GM18861 (cell line): ENCODE results near the gene CNTNAP2.

Experiments
- ATAC-seq: cut with Tn5 transposase; IDR thresholded peaks from one replicate; pipeline ENCODE4 v1.9.1; 2021; ENCODE audit not compliant: unreplicated experiment

CNTNAP2 gene

DNA sequence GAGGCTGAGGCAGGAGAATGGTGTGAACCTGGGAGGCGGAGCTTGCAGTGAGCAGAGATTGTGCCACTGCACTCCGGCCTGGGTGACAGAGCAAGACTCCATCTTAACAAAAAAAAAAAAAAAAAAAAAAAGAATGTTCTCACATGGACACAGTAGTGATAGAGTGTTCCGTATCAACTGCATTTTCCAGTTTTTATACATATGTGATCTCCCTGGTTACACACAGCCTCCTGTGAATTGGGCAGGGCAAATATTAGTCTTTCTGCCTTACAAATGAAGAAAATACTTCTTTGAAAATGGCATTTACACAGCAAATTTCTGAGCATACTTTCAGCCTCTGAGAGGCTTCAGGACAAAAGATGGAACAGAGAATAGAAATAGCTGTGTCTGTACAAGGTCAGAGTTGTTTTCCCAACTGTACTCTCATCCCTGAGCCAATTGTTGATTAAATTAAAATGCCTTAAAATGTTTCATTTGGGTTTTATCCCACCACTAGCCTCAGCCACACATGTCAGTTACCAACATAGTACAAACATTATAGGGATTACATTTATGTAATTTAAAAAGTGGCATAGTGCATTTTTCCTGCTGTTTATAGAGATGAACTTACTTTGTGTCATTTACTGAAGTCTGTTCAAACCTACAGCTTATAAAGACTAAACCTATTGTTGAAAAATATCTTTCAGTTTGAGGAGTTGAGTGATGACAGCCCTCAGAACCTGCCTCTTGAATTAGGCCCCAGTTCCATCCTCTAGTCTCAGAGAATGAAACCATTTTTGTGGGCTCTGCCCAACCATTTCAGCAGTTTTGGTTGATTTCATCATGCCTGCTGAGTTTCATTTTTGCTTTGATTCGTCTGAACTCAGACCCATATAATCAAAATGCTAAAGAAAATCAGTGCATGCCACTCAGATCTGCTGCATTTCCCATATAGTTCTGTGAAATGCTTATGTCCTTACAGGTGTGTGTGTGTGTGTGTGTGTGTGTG is 1864.5 kb downstream of the CNTNAP2 start:
- peak; percentile 73 for ATAC-seq

DNA sequence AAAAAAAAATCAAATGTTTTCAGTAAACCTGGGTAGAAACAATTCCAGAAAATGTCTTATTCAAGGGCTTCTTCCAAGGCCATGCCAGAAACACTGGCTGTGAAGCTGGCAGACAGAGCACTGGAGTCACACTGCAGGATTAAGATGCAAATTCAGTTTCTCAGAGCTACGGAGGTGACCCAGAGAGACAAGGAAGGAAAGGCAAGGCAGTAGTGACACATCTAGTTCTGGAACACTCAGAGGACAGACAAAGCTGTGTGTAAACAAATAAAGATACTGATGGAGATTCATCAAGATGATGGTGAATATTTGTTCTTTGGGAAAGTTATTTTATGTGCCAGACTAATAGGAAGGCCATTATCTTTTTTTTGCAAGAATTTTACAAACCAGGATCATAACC is 1865.7 kb downstream of the CNTNAP2 start:
- ATAC-seq: no peak

DNA sequence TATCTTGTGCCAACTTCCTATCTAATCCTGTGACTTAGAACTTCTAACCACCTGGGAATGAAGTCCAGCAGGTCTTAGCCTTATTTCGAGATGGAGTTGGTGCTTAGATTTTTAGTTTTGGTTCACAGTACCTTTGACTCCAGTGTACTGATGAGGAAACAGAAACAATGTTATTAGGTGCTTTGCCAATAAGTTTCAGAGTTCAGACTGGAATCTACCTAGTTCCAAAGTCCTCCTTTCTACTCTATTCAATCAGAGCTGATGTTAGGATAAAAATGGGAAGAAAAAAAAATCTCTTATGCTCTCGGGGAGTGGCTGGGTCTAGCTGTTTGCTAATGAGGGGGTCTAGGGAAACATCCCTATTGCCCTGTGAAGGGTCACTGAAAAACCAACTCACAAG is 1867.7 kb downstream of the CNTNAP2 start:
- ATAC-seq: no peak

DNA sequence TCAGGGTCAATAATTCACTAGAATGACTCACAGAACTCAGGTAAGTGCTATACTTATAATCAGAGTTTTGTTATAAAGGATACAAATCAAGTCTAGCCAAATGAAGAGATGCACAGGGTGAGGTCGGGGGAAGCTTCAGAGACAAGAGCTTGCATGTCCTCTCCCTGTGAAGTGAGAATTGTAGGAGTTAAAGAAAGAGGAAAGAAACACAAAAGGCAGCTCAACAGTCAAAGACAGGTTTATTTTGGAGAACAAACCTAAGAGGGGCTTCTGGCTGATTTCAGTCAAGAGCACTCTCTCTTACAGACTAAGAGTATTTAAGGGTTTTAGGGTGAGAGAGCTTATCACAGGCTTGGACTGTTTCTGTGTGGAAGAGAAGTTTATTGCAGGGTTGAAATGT is 1873.5 kb downstream of the CNTNAP2 start:
- ATAC-seq: no peak

DNA sequence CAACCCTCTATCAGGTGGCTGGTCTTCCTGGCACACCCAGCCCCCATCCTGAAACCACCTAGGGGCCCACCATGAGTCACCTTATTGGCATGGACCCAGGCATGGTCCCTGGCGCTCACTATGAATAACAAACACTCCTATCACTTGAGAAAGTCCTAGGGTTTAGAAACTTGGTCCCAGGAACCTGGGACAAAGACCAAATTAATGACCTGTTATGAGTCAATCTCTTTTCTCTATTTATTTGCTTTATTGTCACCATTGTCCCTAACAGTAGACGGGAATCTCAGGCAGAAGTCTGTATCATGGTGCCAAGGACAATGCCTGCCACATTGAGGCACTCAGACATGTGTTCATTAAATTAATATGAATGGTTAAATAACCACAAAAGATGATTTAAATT is 1874.3 kb downstream of the CNTNAP2 start:
- no peak for ATAC-seq

DNA sequence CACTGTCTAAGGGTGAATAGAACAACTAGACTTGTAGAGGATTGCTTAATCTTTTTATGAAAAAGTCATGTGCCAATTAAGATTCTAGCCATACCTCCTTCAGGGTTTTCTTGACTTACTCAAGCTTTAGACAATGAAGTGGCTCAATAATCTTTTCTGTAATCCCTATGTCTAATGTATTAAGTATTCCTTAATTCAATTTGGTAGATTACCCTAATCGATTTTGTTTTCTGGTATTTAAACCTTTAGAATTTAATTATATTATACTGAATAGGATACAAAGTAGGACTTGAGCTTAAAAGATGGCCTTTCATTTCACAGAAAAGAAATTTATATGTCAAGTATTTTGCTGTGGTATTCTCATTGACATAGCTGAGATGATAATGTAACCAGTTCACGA is 1876.1 kb downstream of the CNTNAP2 start:
- ATAC-seq: no peak

DNA sequence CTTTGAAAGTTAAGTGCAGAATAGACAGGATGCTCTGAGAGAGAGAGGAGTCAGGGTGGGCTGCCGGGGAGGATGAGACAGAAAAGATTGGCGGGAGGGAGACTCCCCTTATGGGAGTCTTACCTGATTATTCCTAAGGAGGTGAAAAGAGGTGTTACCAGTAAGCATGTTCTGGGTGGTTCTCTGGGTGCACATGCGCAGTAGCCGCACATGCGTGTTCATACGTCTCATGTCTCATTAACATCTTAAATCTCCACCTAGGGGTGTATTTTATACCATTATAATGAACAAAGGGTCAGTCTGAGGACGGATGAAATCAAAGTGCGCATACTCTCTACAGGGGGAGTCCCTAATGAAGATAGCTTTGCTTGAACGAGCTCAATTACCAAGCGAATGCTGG is 1881.0 kb downstream of the CNTNAP2 start:
- no peak for ATAC-seq

DNA sequence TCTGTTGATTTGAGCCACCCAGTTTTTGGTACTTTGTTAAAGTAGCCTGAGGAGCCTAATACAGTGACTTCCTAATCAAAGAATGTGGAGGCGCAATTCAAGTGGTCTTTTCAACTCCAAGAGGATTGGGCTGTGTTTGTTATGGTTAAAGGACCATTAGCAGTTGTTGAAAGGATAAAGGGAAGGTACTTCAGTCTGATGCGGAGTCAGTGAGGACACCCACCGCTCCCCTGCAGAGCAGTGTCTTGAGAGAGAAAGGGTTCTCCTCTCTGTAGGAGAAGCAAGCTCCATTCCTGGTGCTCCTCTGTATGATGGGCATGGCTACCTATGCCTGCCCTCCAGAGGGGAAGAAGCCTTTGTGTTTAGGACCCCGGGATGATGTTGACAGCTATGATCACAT is 1883.4 kb downstream of the CNTNAP2 start:
- ATAC-seq: no peak

DNA sequence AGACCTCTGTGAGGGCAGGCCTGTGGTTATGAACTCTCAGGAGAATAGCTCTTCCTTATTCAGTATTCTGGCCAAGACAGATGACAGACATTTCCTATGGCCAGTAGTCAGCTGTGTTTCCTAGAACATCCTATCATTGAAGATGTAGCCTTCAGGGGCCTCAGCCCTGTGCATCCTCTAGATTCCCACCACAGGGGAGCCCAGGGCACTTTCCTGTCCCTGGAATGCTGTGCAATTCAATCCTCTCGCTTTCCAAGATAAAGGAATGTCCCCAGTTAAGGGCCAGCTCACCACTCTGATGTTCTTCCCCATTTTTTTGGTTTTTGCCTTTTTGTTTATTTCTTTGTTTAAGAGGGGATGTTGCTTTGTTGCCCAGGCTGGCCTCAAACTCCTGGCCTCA is 1895.2 kb downstream of the CNTNAP2 start:
- ATAC-seq: no peak

DNA sequence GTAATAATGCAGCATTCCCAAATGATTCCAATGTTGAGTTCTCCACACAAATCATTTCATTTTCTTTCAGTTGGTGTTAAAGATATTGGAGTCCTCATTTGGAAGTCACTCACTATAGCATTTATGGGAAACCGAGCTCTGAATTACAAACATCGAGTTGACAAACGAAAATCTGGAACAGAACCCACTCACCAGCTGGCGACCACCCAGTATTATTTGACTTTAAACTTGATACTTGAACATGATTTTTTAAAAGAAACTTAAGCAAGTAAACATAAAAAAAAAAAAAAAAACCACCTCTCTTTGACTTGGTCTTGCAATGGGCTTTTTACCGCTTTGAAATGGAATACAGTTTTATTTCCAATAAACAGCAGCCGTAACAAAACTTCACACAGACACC is 1897.4 kb downstream of the CNTNAP2 start:
- no peak for ATAC-seq

DNA sequence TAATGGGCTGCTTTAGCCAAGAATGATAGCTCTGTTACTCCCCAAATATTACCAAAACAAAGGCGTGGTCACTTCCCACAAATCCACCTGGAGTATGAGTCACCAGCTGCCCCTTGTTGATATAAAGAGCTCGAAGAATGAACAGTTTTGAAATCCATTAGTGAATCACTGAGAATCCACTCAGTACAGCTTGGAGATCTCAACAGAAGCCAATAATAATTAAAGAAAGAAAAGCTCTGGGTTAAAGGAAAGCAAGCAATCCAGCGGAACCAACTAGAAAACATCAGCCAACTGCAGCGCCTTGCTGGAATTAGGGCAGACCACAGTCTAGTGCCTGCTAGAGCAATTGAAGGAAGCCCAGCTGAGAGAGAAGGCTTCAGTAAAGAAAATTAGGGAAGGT is 1897.9 kb downstream of the CNTNAP2 start:
- no peak for ATAC-seq

DNA sequence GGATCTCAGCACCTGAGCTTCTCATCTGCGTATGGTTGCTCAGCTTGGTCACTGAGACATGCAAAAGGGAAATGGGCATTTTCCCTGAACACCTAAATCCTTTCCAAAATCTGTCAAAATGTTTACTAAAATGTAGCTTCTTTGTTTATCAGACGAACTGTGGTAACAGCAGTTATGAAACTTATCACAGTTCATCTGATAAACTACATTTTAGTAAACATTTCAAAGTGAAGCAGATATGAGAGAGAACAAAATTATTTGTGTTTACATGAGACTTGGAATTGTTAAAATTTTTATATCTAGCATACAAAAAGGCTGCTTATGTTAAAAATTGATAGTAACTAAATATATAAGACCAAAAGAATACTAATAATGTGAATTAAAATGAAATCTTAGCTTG is 1900.5 kb downstream of the CNTNAP2 start:
- no peak for ATAC-seq

DNA sequence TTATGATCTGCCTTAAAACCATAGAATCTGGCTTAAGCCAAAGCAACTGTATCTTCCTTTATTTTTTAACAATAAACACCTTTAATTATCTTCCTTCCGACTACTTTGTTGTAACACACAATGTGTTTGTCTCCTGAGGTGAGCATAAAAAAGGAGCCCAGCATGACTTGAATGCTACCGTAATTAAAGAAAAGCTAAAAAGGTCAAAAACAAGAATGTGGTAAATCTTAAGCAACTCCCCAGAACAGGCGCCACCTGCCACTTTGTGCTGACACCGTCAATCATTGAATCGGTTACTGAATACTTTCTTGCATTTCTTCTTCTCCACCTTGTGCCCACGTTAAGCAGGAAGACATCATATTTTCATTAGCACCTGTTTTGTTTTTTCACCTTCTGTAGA is 1904.1 kb downstream of the CNTNAP2 start:
- ATAC-seq: no peak

DNA sequence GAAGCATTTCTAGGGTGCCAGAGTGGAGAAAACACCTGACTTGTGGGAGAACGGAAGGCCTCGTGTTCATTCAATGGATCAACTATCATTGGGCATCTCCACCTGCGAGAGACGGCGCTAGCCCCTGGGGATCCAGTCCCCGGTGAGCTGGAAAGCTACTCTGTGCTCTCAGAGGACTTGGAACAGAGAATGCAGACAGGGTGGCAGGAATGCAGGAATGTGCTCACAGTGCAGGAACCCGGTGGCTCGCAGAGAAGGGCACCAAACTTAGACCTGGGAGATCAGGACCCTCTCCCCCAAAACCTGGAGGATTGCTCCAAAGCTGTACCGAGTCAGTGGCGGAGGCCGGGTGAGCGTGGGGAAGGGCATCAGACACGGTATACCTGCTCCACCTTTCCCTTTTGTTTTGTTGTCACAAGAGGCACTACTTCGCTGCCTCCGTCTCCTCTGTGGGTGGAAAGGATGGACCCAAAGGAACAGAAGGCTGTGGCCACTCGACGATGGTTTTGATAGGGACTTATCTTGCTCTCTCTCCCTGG is 1905.0 kb downstream of the CNTNAP2 start:
- no peak for ATAC-seq

DNA sequence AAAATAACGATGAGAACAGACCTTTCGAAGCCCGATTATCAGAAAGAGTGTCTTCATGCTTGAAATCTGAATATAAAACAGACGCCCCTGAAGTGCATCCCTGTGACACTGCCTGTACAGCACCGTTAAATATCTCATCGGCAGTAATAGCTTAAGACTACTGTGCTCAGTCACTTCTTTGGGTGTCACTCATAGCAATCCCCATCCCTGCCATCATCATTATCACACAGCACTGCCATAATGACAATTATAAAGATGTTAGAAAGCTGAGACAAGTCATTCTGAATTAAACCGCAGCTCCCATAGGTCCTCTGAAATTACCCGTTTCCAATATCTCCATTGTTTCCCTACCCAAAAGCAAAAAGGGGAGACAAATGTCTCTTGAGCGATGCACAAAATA is 1906.2 kb downstream of the CNTNAP2 start:
- ATAC-seq: no peak

DNA sequence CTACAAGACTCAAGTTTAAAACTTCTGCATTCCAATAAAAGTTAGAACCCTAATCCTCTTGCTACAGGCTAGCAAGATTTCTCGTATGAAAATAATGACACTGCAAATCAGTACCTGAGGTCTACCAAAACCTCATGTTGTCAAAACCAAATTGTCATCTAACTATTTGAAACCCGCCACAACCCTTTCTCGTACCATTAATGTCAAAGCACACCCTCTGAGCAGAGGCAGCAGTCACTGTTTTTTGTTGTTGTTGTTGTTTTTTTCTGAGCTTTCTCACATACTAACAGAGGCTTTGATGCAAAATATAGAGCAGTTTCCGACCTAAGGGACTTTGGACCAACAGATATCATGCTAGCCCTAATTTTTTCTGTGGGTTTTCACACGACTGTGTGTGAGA is 1910.1 kb downstream of the CNTNAP2 start:
- no peak for ATAC-seq

DNA sequence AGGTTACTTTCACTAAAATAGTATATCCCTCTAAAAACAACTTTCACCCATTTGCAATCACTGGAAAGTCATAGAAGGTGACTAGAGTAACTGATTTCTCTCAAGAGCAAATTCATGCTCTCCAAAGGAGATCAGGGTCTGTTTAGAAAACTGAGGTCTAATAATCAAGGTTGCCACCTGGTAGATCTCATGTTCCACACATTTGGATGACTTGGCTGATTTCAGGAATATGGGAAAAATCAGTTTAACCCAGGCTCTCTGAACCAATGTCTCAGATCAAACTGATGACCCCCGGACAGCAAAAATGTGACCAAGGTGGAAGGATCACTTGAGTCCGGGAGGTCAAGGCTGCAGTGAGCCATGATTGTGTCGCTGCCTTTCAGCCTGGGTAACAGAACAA is 1911.6 kb downstream of the CNTNAP2 start:
- ATAC-seq: no peak

DNA sequence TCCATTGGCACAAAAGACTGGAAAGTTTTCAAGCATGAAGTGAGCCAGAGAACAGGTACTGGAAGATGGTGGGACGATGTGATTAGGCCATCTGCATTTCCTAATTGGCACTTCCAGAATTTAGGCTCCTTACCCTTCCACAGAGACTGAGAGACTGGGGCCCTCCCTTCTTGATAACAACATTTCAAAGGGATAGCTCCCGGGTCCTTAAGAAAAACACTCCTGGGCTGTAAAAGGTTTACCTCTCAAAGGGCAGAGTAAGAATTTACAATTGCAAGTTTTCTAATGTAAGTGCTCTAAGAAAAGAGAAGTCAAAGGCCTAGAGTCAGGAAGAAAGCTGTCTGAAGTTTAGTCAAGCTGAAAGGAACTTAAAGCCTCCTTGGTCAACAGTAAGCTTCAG is 1914.4 kb downstream of the CNTNAP2 start:
- ATAC-seq: no peak

DNA sequence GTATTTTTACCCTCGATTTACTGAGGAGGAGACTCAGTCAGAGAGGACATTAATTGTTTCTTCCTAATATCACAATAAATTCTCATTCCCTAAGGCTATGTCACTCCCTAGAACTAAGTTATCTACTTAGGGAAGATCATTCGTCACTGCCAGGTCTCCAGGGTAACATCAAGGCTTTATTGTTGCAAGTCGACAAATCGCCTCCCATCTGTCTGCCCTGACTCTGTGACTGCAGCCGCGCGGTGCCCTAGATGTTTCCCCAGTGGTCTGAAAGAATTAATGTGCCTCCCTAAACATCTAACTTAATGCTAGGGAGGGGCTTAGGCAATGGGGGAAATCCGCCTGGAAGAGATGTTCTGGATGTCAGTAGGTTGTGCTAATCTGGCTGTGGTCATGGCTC is 1915.2 kb downstream of the CNTNAP2 start:
- ATAC-seq: no peak

DNA sequence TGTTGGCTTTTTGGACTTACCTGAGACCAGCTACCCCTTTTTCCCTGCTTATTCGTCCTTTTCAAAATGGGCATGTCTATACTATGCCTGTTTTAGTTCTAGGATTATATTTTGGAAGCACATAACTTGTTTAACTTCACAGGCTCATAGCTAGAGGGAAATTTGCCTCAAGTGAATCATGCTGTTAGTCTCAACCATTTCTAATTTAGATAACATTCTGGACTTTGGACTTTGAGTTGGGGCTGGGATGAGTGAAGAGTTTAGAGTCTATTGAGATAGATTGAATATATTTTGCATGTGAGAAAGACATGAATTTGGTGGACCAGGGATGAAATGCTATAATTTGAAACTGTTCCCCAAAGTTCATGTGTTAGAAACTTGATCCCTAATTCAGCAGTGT is 1919.3 kb downstream of the CNTNAP2 start:
- no peak for ATAC-seq

DNA sequence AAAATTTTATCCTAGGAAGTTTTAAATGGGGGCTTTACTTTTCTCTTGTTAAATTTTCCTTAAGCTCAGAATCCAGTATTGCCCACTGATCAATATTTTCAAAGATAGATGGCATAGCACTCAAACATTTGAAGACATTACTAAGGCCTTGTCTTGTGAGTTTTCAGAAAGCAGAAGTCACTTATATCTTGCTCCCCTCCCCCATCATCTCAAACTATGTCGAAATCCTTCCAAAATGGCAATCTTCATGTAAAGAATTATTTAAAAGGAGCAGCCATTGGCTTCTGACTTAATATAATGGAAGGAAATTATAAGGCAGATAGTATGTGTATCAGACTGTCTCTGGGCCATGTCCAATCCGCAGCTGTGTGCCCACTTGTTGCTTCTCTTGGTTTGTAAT is 1920.4 kb downstream of the CNTNAP2 start:
- no peak for ATAC-seq

DNA sequence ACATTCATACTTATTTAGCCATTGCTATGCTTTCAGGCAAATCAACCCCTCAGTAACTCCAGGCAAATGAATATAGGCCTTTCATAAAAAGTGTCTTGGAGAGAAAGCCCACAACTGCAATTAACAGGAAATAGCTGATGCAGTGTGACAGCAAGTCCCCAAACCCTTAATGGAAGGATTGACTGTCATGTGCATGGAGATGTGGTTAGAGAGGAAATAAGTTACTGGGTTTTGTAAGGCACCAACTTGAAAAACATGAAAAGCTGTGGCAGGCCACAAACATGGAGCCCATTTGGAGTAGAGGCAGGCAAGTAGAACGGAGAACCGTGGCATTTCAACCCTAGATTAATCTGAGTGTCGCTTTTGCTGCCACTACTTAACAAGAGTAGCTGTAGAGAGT is 1924.6 kb downstream of the CNTNAP2 start:
- no peak for ATAC-seq
